ENCODE measurements around the gene COQ5. TPM values are rescaled to one million over a fixed set of nuclear protein-coding genes. Genes with fewer than 3 reads are reported as not detected.

The COQ5 gene
- total RNA-seq, 1 experiment from 2014 or later: 32.2 TPM

DNA sequence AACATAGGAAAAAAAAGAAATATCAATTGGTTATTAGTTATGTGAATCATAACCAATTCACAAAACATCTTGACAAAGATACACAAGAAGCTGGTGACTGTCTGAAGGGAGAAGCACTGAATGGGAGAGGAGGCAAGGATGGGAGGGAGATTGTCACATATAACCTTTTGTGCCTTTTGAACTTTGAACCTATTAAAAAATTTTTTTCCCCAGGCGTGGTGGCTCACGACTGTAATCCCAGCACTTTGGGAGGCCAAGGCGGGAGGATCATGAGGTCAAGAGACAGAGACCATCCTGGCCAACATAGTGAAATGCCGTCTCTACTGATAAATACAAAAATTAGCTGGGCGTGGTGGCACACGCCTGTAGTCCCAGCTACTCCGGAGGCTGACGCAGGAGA is 20.4 kb downstream of the COQ5 start:
- POLR2A ChIA-PET (ENCODE audit: unreplicated experiment): no interaction called here

DNA sequence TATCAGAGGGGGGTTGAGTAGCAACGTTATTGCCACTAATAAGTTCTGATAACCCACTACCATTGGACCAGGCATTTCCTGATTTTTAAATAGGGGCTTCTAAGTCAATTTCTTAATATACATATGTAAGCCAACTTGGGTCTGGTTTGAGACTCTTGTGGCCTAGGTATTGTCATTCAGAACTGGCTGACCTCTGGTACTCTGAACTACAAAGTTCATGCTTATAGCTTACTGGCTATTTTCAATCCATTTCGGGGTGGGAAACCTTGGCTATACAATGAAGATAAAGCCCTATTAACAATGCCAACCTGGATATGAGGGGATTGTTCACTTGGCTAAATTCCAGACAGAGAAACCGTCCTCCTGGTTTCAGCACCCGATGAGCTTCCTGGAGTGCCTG is 24.4 kb downstream of the COQ5 start:
- POLR2A ChIA-PET (ENCODE audit: unreplicated experiment): interaction anchor here (1.2 kb wide), 1 partner anchor 9 kb away, joined by 6 read pairs; the partner anchor contains the start of gene DYNLL1
- Histone ChIP-seq H3K9me2 (ENCODE audit: insufficient read depth) (no peaks in the 10 kb centered on the region), H3K4me1 (replicated peaks; ENCODE audit: insufficient read depth) (no peaks in the 10 kb centered on the region), H3K9me3 (ENCODE audit: insufficient read depth, low read depth) (no peaks in the 10 kb centered on the region), H3F3A (ENCODE audit: insufficient read depth, low read depth) (peaks cover 15% of the 10 kb centered on the region), H3K79me2 (ENCODE audit: low read depth) (no peaks in the 10 kb centered on the region), H2AFZ (no peak overlapping the region), H3K36me3 (ENCODE audit: low read depth) (no peaks in the 10 kb centered on the region), H4K20me1 (ENCODE audit: insufficient read depth) (0 out of 2 replicates have a peak, but pooled peaks cover 1% of the 10 kb centered on the region), H3K27ac (no peak overlapping the region), H3K27me3 (ENCODE audit: insufficient read depth, low read depth) (no peaks in the 10 kb centered on the region), H3K4me2 (no peak overlapping the region), H3K4me3 (no peak overlapping the region)
- TF ChIP-seq EZH2 (IDR thresholded peaks at IDR 0.05; ENCODE audit: low read depth): no peak
- TF ChIP-seq, protein P1, sequence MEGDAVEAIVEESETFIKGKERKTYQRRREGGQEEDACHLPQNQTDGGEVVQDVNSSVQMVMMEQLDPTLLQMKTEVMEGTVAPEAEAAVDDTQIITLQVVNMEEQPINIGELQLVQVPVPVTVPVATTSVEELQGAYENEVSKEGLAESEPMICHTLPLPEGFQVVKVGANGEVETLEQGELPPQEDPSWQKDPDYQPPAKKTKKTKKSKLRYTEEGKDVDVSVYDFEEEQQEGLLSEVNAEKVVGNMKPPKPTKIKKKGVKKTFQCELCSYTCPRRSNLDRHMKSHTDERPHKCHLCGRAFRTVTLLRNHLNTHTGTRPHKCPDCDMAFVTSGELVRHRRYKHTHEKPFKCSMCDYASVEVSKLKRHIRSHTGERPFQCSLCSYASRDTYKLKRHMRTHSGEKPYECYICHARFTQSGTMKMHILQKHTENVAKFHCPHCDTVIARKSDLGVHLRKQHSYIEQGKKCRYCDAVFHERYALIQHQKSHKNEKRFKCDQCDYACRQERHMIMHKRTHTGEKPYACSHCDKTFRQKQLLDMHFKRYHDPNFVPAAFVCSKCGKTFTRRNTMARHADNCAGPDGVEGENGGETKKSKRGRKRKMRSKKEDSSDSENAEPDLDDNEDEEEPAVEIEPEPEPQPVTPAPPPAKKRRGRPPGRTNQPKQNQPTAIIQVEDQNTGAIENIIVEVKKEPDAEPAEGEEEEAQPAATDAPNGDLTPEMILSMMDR (conservative IDR thresholded peaks at IDR 0.05): no peak
- BruUV-seq (replicated peaks): no TSS peak
- CTCF ChIA-PET: no interaction called here
- intact Hi-C loops (cut with micrococcal nuclease; ENCODE audit: unreplicated experiment): no loop called here
- no peak for DNase-seq

More for the DNA sequence above, 20.4 kb downstream of the COQ5 start:
- no peaks in the 10 kb centered on the region for H3K27me3 ChIP-seq (ENCODE audit: insufficient read depth, low read depth)
- no TSS peak for BruUV-seq (replicated peaks)
- no peaks in the 10 kb centered on the region for H4K20me1 ChIP-seq (ENCODE audit: insufficient read depth)
- H3K4me1 ChIP-seq (replicated peaks; ENCODE audit: insufficient read depth): no peaks in the 10 kb centered on the region
- no peaks in the 10 kb centered on the region; the same call in 1 of the 2 replicates for H3F3A ChIP-seq (ENCODE audit: insufficient read depth, low read depth)
- no peaks in the 10 kb centered on the region for H3K79me2 ChIP-seq (ENCODE audit: low read depth)
- intact Hi-C loops (cut with micrococcal nuclease; ENCODE audit: unreplicated experiment): no loop called here
- H3K4me3 ChIP-seq: no peak overlapping the region
- H3K27ac ChIP-seq: no peak overlapping the region
- no peak for DNase-seq
- H3K9me3 ChIP-seq (ENCODE audit: insufficient read depth, low read depth): no peaks in the 10 kb centered on the region
- H3K9me2 ChIP-seq (ENCODE audit: insufficient read depth): no peaks in the 10 kb centered on the region
- no peak overlapping the region for H2AFZ ChIP-seq
- no peak overlapping the region for H3K4me2 ChIP-seq
- no peaks in the 10 kb centered on the region for H3K36me3 ChIP-seq (ENCODE audit: low read depth)
- CTCF ChIA-PET: no interaction called here
- no peak for TF ChIP-seq EZH2 (IDR thresholded peaks at IDR 0.05; ENCODE audit: low read depth)
- TF ChIP-seq, protein P1 (conservative IDR thresholded peaks at IDR 0.05): no peak

DNA sequence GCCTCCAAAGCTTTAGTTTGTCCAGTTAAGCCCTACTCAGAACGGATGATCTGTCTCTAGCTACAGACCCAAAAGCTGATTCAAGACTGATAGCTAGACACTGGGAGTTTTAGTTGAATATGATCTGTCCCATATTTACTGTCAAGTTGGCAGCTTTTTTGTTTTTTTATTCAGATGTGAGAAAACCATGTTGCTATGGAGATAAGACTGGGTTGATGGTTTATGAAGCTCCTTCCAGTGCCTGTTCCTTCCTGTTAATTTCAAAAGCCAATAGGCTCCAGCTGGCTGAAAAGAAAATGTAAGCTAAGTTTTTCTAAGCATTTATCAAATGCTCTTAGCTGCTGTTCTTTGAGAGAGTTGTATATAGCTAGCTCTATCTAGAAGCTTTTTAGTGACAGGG is 28.4 kb downstream of the COQ5 start:
- Histone ChIP-seq H3K9me3 (ENCODE audit: insufficient read depth, low read depth) (no peaks in the 10 kb centered on the region), H3K4me2 (no peak overlapping the region)

More for the DNA sequence above, 28.4 kb downstream of the COQ5 start:
- peaks cover 30% of the 10 kb centered on the region for H3K79me2 ChIP-seq (ENCODE audit: low read depth)
- ChIA-PET CTCF (no interaction called here), POLR2A (ENCODE audit: unreplicated experiment) (interaction anchor here (0.6 kb wide), 2 partner anchors 17 to 299 kb away, joined by 3 to 6 read pairs; partner anchors contain the start of gene RPLP0)
- no peaks in the 10 kb centered on the region for H3K9me2 ChIP-seq (ENCODE audit: insufficient read depth)
- H2AFZ ChIP-seq: no peak overlapping the region
- no peaks in the 10 kb centered on the region for H3K27me3 ChIP-seq (ENCODE audit: insufficient read depth, low read depth)
- TF ChIP-seq, protein P1 (conservative IDR thresholded peaks at IDR 0.05): no peak
- no peak for TF ChIP-seq EZH2 (IDR thresholded peaks at IDR 0.05; ENCODE audit: low read depth)
- no peak for DNase-seq
- BruUV-seq (replicated peaks): no TSS peak
- peaks cover 23% of the 10 kb centered on the region for H4K20me1 ChIP-seq (ENCODE audit: insufficient read depth)
- H3K27ac ChIP-seq: no peak overlapping the region
- peaks cover 8% of the 10 kb centered on the region; the same call in 1 of the 2 replicates for H3K36me3 ChIP-seq (ENCODE audit: low read depth)
- intact Hi-C loops (cut with micrococcal nuclease; ENCODE audit: unreplicated experiment): no loop called here
- H3K4me3 ChIP-seq: no peak overlapping the region
- peaks cover 35% of the 10 kb centered on the region for H3F3A ChIP-seq (ENCODE audit: insufficient read depth, low read depth)
- peaks cover 15% of the 10 kb centered on the region for H3K4me1 ChIP-seq (replicated peaks; ENCODE audit: insufficient read depth)

All from PC-9 (cell line).